ENCODE data around the gene AGO1. TPM values are rescaled to one million over a fixed set of nuclear protein-coding genes. Genes with fewer than 3 reads are reported as not detected.
A peak's percentile ranks its signal among the peaks of the same experiment; 100 is the strongest.

Gene AGO1
- total and polyA plus RNA-seq, 2 of the 13 experiments (the other 11 are each of a cell fraction or from before 2014, with no cell fraction given): 9.2 to 18.6 TPM

DNA sequence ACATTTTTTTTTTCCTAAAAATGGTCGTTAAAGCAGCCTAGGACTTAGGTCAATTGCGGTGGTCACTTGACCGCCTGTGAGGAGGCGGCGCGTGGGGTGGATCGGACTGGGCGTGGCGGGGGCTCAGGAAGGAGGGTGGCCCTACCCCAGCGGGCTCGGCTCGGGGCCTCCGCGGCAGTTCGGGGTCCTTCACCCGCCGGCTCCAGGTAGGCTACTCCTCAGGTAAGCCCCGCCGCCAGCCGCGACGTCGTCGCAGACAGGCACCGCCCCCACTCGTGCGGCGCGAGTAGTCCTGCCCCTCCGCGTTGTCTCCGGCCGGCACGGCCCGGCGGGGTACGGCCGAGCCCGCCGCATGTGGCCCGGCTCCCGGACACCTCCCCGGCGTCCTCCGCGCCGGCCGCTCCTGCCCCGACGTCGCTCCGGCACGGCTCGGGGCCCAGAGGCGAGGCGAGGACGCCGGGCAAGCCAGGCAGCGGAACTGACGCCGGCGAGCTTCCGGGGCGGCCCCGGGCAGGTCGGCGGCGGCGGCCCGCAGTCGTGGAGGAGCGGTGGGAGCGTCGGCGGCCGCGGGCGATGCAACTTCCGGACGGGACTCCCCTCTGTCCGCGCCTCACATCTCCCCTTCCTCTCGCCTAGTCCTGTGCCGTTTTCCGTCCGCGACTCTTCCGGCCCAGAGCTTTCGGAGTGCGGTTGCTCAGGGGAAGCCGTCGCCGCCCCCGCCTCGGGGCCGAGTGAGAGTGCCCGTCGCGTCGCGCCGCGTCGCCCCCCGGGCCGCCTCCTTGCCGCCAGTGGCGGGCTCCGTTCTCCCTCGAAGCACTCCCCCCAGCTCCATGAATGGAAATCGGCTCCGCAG, 47.8 kb downstream of the AGO1 start, which contains the start of gene AGO3 (continued):
- TF ChIP-seq, protein P1, sequence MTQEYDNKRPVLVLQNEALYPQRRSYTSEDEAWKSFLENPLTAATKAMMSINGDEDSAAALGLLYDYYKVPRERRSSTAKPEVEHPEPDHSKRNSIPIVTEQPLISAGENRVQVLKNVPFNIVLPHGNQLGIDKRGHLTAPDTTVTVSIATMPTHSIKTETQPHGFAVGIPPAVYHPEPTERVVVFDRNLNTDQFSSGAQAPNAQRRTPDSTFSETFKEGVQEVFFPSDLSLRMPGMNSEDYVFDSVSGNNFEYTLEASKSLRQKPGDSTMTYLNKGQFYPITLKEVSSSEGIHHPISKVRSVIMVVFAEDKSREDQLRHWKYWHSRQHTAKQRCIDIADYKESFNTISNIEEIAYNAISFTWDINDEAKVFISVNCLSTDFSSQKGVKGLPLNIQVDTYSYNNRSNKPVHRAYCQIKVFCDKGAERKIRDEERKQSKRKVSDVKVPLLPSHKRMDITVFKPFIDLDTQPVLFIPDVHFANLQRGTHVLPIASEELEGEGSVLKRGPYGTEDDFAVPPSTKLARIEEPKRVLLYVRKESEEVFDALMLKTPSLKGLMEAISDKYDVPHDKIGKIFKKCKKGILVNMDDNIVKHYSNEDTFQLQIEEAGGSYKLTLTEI (CRISPR knock-in tag; conservative IDR thresholded peaks at IDR 0.05): no peak
- TF ChIP-seq CBX1 (IDR thresholded peaks at IDR 0.05; ENCODE audit: low read depth): no peak
- TF ChIP-seq, protein P2, sequence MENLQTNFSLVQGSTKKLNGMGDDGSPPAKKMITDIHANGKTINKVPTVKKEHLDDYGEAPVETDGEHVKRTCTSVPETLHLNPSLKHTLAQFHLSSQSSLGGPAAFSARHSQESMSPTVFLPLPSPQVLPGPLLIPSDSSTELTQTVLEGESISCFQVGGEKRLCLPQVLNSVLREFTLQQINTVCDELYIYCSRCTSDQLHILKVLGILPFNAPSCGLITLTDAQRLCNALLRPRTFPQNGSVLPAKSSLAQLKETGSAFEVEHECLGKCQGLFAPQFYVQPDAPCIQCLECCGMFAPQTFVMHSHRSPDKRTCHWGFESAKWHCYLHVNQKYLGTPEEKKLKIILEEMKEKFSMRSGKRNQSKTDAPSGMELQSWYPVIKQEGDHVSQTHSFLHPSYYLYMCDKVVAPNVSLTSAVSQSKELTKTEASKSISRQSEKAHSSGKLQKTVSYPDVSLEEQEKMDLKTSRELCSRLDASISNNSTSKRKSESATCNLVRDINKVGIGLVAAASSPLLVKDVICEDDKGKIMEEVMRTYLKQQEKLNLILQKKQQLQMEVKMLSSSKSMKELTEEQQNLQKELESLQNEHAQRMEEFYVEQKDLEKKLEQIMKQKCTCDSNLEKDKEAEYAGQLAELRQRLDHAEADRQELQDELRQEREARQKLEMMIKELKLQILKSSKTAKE (CRISPR knock-in tag; IDR thresholded peaks at IDR 0.05; ENCODE audit: borderline replicate concordance): no peak
- TF ChIP-seq ZSCAN22 (CRISPR knock-in tag; IDR thresholded peaks at IDR 0.05): no peak
- no peak for TF ChIP-seq ZBTB8A (CRISPR knock-in tag; IDR thresholded peaks at IDR 0.05; ENCODE audit: borderline replicate concordance, low read depth)
- no peak for TF ChIP-seq WIZ (CRISPR knock-in tag; IDR thresholded peaks at IDR 0.05)
- TF ChIP-seq, protein P3, sequence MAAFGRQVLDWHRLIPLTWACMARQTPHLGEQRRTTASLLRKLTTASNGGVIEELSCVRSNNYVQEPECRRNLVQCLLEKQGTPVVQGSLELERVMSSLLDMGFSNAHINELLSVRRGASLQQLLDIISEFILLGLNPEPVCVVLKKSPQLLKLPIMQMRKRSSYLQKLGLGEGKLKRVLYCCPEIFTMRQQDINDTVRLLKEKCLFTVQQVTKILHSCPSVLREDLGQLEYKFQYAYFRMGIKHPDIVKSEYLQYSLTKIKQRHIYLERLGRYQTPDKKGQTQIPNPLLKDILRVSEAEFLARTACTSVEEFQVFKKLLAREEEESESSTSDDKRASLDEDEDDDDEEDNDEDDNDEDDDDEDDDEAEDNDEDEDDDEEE (CRISPR knock-in tag; IDR thresholded peaks at IDR 0.05): peak; percentile 27; the same call in 1 of the 2 replicates
- TF ChIP-seq RFXANK (CRISPR knock-in tag; IDR thresholded peaks at IDR 0.05): no peak
- 0 out of 2 replicates have a peak, but pooled peaks have one; percentile 34 for TF ChIP-seq ZNF772 (CRISPR knock-in tag; IDR thresholded peaks at IDR 0.05)
- no peak for TF ChIP-seq SETDB1 (CRISPR knock-in tag; IDR thresholded peaks at IDR 0.05; ENCODE audit: borderline replicate concordance)
- no peak for TF ChIP-seq NFE2L2 (IDR thresholded peaks at IDR 0.05; ENCODE audit: low read length)
- TF ChIP-seq CENPX (CRISPR knock-in tag; IDR thresholded peaks at IDR 0.05): no peak
- peak; percentile 94 for TF ChIP-seq ATF7-NPFF (CRISPR knock-in tag; IDR thresholded peaks at IDR 0.05; ENCODE audit: low read depth)
- TF ChIP-seq ZNF333 (CRISPR knock-in tag; IDR thresholded peaks at IDR 0.05; ENCODE audit: borderline replicate concordance): no peak
- peak; percentile 61; the same call in 1 of the 2 replicates for TF ChIP-seq ZNF543 (CRISPR knock-in tag; IDR thresholded peaks at IDR 0.05)
- no peak for TF ChIP-seq ZFAT (CRISPR knock-in tag; conservative IDR thresholded peaks at IDR 0.05)
- TF ChIP-seq, protein P4, sequence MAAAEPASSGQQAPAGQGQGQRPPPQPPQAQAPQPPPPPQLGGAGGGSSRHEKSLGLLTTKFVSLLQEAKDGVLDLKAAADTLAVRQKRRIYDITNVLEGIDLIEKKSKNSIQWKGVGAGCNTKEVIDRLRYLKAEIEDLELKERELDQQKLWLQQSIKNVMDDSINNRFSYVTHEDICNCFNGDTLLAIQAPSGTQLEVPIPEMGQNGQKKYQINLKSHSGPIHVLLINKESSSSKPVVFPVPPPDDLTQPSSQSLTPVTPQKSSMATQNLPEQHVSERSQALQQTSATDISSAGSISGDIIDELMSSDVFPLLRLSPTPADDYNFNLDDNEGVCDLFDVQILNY (CRISPR knock-in tag; conservative IDR thresholded peaks at IDR 0.05): no peak; the same call in 1 of the 2 replicates
- TF ChIP-seq ZNF441 (CRISPR knock-in tag; IDR thresholded peaks at IDR 0.05; ENCODE audit: borderline replicate concordance): no peak; the same call in 1 of the 2 replicates
- TF ChIP-seq ESRRA (CRISPR knock-in tag; IDR thresholded peaks at IDR 0.05; ENCODE audit: low read depth): 0 out of 2 replicates have a peak, but pooled peaks have one; percentile 47
- no peak for TF ChIP-seq CAMTA2 (CRISPR knock-in tag; IDR thresholded peaks at IDR 0.05; ENCODE audit: borderline replicate concordance)
- no peak for TF ChIP-seq KDM4B (CRISPR knock-in tag; IDR thresholded peaks at IDR 0.05)
- no peak for TF ChIP-seq POLR2AphosphoS2 (IDR thresholded peaks at IDR 0.05; ENCODE audit: low read depth, low read length)
- TF ChIP-seq POGZ (CRISPR knock-in tag; IDR thresholded peaks at IDR 0.05): peak; percentile 37; the same call in 1 of the 2 replicates
- no peak for TF ChIP-seq PPARG (CRISPR knock-in tag; conservative IDR thresholded peaks at IDR 0.05)
- TF ChIP-seq KLF11 (CRISPR knock-in tag; IDR thresholded peaks at IDR 0.05): no peak
- TF ChIP-seq KDM5B (CRISPR knock-in tag; IDR thresholded peaks at IDR 0.05; ENCODE audit: borderline replicate concordance): peak; percentile 54; the same call in 1 of the 2 replicates
